ENCODE results near the gene ARFIP2.
"Not testable (repeated sequence)": the region's sequence is repeated elsewhere in the genome, so short reads cannot be mapped to it uniquely, and the experiment has no call there.

ARFIP2 gene

GRCh38 chr11:6481012-6481923 is at the start of gene ARFIP2, which contains the start of gene TIMM10B:
TSS of gene ARFIP2 (minus strand) at chr11:6481331. CDS start at chr11:6480421, 910 bp downstream.
TSS of gene TIMM10B (plus strand) at chr11:6481501. CDS start at chr11:6481517, 16 bp downstream.
- DNase-seq: peak; percentile 97

GRCh38 chr11:6530848-6531247 is 49.7 kb upstream of the ARFIP2 start:
- DNase-seq: no peak

GRCh38 chr11:6529266-6529665 is 48.1 kb upstream of the ARFIP2 start:
- DNase-seq: no peak

GRCh38 chr11:6526411-6527135 is 45.4 kb upstream of the ARFIP2 start:
- DNase-seq: no peak

- DNase-seq: no peak
Measured at GRCh38 chr11:6523253-6523652, 42.1 kb upstream of the ARFIP2 start.

GRCh38 chr11:6521946-6522345 is 40.8 kb upstream of the ARFIP2 start:
- DNase-seq: not testable (repeated sequence)

- no peak for DNase-seq
Measured at GRCh38 chr11:6520265-6520664, 39.1 kb upstream of the ARFIP2 start.

GRCh38 chr11:6516865-6517264 is 35.7 kb upstream of the ARFIP2 start:
- DNase-seq: no peak

- DNase-seq: peak; percentile 69
Measured at GRCh38 chr11:6505577-6506240, 24.6 kb upstream of the ARFIP2 start.

GRCh38 chr11:6504166-6504565 is 23.0 kb upstream of the ARFIP2 start:
- DNase-seq: no peak

- DNase-seq: no peak
Measured at GRCh38 chr11:6502382-6502781, 21.3 kb upstream of the ARFIP2 start.

GRCh38 chr11:6498544-6498943 is 17.4 kb upstream of the ARFIP2 start:
- DNase-seq: no peak

GRCh38 chr11:6498121-6498520 is 17.0 kb upstream of the ARFIP2 start:
- DNase-seq: no peak

GRCh38 chr11:6497069-6497839 is 16.1 kb upstream of the ARFIP2 start, which contains the start of gene DNHD1:
TSS of gene DNHD1 (plus strand) at chr11:6497280. CDS start at chr11:6498216, 936 bp downstream.
- no peak for DNase-seq

- no peak for DNase-seq
Measured at GRCh38 chr11:6489306-6489705, 8.2 kb upstream of the ARFIP2 start.

- DNase-seq: no peak
Measured at GRCh38 chr11:6488821-6489220, 7.7 kb upstream of the ARFIP2 start.

- no peak for DNase-seq
Measured at GRCh38 chr11:6488342-6488741, 7.2 kb upstream of the ARFIP2 start.

GRCh38 chr11:6486938-6487337 is 5.8 kb upstream of the ARFIP2 start:
- DNase-seq: no peak

- no peak for DNase-seq
Measured at GRCh38 chr11:6486256-6486655, 5.1 kb upstream of the ARFIP2 start.

- DNase-seq: no peak
Measured at GRCh38 chr11:6485661-6486060, 4.5 kb upstream of the ARFIP2 start.

- DNase-seq: no peak
Measured at GRCh38 chr11:6483015-6483414, 1.9 kb upstream of the ARFIP2 start.

- DNase-seq: no peak
Measured at GRCh38 chr11:6482441-6482840, 1.3 kb upstream of the ARFIP2 start.

GRCh38 chr11:6481924-6482275 is 769 bp upstream of the ARFIP2 start:
- DNase-seq: no peak

Measured in NCI-H1105 treated with DMSO at 0.1 percent for 48 hours (cell line).